ENCODE measurements around the gene KATNAL1.

- TF ChIP-seq FOXM1 (IDR thresholded peaks at IDR 0.05; ENCODE audit: low read depth) (no peak), RFX5 (IDR thresholded peaks at IDR 0.05; ENCODE audit: low read length) (no peak), MEF2A (IDR thresholded peaks at IDR 0.05; ENCODE audit: borderline replicate concordance, low read depth) (no peak), JUND (IDR thresholded peaks at IDR 0.05) (no peak), SIN3A (IDR thresholded peaks at IDR 0.05; ENCODE audit: borderline replicate concordance, low read depth, low read length) (no peak), FOXJ3 (CRISPR knock-in tag; IDR thresholded peaks at IDR 0.05) (no peak), MAX (IDR thresholded peaks at IDR 0.05; ENCODE audit: low read depth) (no peak), NRF1 (IDR thresholded peaks at IDR 0.05; ENCODE audit: low read depth, low read length) (no peak), RAD21 (IDR thresholded peaks at IDR 0.05; ENCODE audit: low read length) (no peak), CTCF (IDR thresholded peaks at IDR 0.05) (no peak), EP300 (IDR thresholded peaks at IDR 0.05; ENCODE audit: borderline replicate concordance in 1 of 2, low read depth in 1 of 2, low read length in 1 of 2) (no peak), SMC3 (IDR thresholded peaks at IDR 0.05; ENCODE audit: low read depth, low read length) (no peak)
Observed at GRCh38 chr13:30165071-30165470, 142.3 kb downstream of the KATNAL1 start.
